Right kidney (tissue), 1 donor: ENCODE data around the gene RAB31.
A peak's percentile ranks its signal among the peaks of the same experiment; 100 is the strongest.

Source experiments
- DNase-seq: peaks from one replicate; pipeline ENCODE4 v3.0.0-alpha.2; 2016

RAB31 gene

DNA sequence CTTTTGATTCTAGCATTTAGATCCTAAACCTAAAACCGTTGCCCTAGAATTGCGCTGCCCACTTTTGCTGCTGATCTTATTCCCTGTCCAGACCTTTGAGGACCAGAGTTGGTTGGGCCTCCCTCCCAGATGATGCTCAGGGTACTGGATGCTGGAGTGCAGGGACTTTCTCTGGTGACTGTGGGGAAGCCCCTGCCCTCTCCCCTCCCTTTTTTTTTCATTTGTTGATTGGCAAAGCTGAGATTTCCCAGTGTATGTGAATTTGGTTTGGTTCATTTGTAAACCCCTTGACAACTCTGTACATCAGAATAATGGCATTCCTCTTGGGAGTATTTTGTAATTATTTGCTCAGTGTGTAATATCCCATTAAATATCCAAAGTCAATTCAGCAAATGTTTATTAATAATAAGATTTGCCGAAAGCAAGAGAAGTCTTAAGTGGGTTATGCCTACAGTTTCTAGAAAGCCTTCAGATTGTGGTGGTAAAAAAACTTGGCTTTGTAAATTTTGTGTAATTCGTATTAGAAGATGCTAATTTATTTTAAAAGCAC, 28.3 kb downstream of the RAB31 start:
- DNase-seq, result no peak

DNA sequence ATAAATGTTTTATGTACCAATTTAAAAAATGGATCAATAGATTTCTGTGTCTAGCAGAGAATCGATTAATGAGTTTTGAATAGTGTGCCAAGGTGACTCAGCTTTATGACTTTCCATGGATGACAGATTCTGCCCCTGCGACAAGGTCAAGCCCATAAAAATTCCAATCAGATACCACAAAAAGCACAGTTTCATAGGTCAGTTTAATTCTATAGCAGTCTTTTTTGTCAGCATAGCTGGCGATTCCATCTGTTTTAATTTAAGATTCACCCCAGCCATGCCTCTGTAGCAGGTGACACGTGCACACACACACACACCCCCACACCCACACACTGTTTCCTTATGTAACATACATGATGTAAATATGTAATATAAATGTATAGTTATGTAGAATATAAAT, 28.9 kb downstream of the RAB31 start:
- no peak for DNase-seq

DNA sequence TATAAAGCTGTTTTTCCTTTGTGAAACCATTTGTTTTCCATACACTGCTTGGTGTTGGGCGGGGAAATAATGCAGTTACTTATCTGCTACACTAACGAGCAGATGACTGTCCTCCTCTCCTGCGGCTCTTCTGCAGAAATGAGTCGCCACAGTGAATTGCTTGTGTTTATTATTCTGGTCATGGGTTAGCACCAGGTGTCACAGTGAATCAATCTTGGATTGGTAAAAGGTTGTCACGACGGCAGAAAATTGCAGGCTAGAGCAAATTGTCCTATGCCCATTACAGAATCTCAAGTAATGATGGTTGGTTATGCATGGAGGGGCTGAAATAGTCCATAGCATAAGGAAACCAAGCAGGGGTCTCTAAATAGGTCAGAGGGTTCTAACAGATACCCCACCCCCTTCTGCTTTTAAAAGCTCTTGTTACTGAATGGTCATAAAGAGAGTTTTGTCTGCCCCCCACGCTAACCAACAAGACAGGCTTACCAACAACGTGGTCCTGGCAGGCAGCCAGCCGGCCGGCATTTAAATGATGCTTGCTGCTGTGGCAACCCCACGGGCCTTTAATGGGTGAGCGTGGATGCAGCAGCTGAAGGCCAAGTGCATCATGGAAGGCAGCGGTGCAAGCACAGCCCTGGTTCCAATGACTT, 29.5 kb downstream of the RAB31 start:
- peak; percentile 47 for DNase-seq

DNA sequence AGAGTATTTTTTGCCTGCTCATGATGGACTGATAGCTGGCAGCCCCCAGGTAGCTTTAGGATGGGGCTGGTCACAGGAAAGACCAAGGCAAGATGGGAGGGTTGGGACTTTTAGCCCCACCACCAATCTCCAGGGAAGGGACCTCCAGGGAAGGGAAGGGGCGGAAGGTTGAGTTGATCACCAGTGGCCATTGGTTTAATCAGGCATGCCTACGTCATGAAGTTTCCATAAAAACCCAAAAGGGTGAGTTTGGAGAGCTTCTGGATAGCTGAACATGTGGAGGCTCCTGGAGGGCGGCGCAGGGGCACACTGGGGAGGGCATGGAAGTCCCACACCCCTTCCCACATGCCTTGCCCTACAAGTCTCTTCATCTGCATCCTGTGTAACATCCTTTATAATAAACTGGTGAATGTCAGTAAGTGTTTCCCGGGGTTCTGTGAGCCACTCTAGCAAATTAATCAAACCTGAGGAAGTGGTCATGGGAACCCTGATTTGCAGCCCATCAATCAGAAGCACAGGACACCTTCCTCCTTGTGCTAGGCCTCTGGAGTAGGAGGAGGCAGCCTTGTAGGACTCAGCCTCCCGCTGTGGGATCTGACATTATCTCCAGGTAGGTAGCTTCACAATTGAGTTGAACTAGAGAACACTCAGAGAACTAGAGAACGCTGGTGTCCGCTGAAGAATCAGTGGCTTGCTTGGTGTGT, 30.3 kb downstream of the RAB31 start:
- DNase-seq, result no peak

DNA sequence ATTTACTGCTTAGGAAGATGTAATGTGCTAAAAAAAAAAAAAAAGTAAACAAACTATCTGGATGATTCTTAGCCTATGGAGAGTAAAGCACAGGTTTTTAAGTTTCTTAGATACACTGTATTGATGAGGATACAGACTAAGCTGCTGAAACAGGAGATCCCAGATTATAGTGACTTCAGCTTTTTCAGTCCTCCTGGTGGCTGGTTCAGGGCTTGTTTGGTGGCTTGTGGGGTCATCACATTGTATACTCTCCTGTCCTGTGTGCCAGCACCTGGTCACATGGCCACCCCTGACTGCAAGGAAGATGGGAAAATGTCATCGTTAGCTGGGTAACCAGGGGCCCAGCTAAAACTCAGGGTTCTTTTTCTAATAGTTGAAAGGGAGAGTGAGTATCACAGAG, 31.4 kb downstream of the RAB31 start:
- DNase-seq, result no peak

DNA sequence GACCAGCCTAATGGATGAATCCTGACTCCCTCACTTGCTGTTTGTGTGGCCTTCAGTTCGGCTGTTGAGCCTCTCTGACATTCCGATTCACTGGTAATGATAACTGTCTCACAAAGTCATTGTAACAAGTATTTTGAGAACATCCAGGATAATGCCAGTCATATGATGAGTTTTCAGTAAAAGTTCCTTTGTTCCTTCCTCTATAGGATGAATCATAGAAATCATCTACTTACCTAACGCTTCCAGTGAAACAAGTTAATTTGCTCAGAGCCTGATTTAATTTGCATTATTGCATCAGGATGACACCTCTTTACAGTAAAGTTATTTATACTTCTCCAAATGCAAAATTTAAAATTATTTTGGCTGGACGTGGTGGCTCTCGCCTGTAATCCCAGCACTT, 32.0 kb downstream of the RAB31 start:
- DNase-seq, result no peak

DNA sequence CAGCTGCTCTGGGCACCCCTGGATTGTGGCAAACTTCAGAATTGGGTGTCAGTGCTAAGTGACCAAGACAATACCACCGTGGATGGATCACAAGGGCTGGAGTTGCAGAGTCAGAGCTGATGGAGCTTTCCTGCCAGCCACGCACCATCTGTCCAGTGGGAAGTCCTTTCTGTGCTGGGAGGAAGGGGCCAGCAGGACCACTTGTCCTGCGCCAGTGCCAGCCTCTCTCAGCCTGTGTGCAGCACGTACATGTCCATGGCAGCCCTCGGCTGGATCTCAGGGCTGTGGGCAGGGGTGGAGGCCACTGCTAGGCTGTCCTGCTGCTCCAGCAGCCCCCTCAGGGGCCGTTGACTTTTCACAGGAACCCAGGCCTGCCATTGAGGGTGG, 33.3 kb downstream of the RAB31 start:
- no peak for DNase-seq

DNA sequence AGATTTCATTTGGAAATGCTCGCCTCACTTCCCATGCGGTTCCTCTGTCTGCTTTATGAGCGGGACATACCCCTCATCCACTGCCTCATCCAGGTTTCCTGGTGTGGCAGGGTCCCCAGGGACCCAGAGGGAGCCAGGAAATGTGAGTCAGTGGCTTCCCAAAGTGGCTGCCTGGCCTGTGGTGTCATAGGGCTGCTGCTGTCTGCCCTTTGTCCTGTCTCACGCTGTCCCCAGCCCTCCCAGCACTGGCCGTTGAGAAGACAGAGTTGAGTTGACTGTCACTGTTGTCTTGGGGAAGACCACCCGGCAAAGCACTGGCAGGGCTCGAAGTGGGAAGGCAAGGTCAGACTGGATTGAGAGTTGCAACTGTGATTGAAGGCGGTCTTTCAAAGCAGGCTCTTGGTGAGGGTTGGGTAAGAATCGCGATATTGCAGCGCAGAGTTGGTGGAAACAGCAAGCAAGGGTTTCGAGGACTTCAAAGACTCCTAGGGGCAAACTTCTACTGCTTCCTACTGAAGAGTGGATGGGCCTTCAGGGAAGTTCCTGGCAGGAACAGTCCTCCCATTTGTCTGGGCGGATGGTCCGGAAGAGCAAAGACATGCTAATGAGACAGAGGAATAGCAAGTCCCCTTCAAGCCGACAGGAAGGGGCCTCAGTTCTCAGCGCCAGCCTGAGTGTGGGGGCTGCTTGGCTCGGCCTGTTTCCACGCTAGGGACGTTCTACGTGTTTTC, 33.9 kb downstream of the RAB31 start:
- DNase-seq, result peak; percentile 47

DNA sequence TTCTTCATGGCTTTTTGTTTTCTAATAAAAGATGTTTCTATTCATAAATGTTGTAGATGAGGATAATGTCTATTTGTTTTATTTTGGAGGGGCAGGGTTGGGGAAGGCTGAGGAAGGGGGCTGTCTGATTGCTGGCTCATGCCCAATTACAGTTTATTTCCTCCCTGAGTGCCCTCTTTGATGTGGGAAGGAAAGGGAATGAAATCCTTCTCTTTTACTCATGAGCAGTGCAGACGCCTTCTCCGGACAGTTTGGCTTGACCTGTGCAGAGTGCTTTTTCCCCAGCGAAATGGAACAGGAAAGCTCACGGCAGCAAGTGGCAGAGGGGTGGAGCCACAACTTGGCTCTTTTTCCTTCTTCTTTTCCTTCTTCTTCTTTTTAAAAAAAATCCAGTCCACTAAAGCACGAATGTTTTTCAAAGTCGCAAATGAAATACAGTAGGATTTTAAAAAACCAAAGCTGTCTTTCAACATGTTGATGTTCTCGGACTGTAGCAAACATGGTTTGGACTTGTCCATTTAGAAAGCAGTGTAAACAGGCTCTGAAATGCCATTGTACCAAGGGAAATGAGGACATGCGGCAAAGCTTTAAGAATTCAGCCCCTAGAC, 34.5 kb downstream of the RAB31 start:
- DNase-seq, result peak; percentile 51

DNA sequence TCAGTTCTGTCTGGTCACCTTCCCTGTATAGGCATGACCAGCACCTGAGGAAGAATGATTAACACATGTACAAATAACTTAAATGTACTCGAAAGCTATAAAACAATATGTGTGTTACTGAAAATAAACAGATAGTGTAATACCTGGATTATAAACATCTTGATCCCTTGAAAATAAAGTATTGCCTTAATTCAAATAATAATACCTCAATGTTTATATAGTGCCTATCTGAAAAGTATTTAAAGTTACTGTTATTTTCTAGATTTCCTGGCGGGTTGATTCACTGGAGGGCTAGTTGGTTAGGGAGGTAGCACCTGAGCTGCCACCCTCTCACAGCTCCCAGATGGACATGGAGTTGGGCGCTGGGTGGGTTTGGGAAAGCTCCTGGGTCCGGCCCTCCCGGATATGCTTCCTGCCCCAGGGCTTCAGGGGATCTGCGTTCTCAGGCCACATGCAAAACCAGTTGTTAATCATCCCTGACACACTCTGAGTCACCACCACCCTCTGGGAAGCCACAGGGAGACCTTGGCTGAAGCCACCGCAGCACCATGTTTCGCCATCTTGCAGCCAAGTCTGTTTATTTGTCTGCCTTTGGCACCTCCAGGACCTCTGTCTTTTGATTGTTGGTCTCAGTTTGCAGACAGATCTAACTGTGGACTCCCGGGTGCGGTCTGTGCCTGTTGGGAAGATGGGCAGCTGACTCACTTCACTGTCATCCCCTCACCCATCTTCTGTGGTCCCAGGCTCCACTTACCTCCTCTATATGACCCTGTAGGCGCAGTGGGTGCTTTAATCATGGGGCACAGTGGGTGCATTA, 35.3 kb downstream of the RAB31 start:
- no peak for DNase-seq

DNA sequence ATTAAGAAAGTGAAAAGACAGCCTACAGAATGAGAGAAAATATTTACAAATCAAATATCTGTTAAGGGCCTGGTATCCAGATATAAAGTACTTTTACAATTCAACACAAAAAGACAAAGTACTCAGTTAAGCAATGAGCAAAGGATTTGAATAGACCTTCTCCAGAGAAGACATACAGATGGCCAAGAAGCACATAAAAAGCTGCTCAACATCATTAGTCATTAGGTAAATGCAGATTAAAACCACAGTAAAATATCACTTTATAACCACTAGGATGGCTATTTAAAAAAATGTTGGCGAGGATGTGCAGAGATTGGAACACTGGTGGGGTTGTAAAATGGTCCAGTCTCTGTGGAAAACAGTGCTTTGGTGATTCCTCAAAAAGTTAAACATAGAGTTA, 38.9 kb downstream of the RAB31 start:
- DNase-seq, result no peak

DNA sequence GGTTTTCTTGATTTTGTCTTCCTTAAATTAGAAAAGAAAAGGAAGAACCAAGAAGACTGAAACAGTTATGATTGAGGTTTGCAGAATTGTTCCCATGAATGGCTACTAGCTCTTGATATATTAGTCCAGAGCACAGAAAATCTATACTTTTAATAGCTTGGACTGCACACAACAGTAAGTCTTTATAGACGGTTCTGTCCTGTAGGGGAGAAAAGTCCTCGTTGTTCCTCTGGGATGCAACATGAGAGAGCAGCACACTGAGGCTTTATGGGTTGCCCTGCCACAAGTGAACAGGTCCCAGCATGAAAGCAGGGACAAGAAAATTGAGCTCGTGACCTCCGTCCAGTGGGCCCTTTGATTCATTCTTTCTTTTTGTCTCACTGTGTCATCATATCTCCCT, 41.5 kb downstream of the RAB31 start:
- DNase-seq, result no peak

DNA sequence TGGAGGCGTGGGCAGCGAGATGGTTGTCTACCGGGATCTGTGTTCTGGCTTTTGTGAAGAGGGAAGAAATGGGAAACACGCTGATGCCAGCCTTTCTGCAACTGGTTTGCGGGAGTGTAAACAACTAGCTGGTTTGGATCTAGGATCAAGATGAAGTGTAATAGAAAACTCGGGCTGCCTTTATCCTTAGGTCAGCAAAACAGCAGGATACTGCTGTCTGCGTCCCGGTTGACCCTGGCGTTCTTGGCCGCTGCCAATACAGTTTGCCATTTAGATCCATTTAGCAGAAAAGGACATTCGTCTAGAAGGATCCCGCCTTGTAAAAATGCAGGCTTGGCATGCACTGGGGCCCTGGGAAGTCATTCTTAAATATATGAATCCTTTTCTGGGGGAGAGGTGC, 42.0 kb downstream of the RAB31 start:
- DNase-seq, result no peak

DNA sequence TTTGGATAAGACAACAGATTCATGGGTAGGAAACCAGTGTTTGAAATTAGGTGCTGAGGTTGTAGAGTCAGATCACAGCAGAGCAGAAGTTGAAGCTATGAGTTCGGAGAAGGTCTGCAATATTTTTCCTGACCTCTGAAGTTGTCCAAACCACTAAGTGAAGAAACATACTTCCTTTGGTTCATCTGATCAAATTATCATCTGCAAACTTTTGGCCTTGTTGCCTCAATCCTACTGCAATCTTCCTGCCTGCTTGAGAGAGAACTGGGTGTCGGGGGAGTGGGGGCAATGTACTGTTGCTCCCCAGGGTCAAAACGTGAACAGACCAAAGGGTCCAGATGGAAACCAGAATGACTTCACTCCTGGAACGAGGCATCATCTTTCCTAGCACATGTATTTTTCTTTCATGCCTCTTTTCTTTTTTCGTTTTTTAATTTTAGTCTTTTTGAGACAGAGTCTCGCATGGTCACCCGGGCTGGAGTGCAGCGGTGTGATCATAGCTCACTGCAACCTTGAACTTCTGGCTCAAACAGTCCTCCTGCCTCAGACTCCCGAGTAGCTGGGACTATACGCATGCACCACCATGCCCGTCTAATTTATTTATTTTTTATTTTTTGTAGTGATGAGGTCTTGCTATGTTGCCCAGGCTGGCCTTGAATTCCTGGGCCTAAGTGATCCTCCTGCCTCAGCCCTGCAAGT, 42.7 kb downstream of the RAB31 start:
- DNase-seq, result no peak

DNA sequence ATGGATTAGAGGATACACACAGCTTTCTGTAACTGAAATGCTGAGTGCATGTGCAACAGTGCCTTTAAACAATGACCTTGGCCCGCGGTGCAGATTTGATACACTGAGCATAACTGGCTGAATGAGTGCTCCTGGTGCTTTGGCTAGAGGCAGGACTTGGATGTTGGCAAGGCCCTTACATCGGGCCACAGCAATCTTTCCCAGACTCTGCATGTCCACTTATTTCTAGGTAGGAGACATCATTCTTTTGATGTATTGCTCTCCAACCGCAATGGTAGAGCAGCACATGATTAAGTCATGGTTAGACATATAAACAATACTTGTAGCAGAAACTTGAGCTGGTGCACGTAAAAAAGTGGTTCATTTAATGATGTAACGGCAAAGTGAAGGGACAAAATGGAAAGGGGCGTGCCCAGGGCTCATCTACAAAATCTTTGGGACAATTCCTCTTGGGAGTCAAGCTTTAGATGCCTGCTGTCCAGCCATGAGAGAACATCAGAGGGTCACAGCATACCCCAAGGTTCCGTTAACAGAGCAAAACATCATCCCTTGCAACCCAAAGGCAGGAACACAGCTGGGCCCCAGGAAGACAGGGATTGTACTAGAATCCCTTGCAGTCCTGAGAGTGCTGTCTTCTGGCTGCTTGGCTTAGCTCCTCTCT, 43.4 kb downstream of the RAB31 start:
- no peak for DNase-seq

DNA sequence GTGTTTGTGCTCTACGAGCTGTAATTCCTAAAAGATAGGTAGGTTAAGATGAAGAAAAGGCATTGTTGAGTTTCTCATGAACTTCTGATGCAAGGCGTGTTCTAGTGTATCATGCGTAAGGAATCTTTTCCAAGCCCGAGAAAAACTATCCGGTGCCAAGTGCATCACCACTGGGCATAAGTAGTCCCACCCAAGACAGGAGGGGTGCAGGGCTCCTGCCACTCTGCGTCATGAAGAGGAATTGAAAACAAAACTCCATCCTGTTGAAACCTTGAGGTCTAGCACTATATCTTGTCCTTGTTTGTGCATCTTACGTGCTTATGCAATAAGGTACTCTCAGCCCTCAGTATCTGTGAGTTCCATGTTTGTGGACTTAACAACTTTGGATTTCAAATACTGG, 45.7 kb downstream of the RAB31 start:
- no peak for DNase-seq

DNA sequence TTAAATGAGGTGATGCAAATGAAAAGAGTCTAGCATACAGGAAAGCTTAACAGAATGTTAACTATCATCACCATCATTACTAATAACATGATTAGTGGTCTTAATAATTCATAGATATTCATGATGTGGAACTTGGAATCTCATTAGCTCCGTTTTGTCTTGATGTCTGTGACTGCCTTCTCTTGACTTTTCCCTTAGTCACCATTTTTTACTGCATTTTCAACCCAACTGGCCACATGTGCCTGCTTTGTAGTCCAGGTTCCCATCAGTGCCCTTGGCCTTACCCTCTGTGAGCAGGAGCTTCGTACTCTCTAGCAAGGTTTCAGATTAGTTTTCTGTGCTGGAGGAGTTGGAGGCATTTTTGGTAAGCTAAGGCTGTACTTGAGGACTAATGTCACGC, 47.0 kb downstream of the RAB31 start:
- no peak for DNase-seq

DNA sequence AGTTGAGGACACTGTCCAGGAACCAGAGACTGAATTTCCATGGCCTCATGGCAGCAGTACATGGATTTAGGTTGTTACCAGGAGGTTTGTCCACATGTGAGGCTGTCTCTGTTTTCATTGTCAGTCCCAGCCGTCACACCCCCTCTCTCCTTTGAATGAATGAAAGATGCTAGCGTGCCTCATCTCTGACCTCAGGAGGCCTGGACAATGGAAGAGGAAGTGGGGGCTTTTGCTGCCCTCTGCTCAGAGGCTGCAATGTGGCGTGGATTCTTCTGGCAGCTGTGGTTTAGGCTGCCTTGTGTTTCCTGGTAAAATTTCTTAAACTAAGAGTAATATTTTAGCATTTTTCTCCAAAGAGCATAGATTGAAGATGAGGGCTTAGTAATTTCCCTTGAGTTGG, 47.5 kb downstream of the RAB31 start:
- DNase-seq, result no peak

DNA sequence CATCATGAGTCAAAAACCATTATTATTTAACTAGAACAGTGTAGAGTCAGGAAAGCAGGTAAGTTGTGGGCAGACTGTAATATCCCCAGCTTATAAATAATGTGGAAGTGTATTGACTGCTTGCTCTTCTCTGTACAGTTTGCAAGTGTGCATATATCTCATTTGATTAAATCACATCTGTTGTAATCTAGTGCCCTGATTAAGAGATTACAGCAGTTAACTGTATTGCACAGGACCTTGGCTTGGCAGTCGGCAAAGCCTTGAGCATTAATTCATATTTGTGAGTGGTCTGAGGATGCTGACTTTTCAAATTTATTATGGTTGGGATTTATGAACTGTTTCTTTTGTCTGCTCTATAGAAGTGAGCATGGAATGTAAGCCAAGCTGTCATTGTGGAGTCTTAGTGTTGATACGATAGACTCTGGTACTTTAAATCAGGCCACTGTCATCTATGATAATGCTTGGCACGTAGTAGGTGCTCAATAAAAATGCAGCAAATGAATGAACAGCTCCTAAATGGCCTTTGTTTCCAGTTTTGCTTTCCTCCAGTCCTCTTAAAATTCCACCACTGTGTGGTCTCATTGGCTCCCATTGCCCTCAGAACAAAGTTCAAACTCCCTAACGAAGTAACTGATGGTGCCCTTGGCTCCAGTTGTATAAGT, 48.3 kb downstream of the RAB31 start:
- DNase-seq, result no peak

DNA sequence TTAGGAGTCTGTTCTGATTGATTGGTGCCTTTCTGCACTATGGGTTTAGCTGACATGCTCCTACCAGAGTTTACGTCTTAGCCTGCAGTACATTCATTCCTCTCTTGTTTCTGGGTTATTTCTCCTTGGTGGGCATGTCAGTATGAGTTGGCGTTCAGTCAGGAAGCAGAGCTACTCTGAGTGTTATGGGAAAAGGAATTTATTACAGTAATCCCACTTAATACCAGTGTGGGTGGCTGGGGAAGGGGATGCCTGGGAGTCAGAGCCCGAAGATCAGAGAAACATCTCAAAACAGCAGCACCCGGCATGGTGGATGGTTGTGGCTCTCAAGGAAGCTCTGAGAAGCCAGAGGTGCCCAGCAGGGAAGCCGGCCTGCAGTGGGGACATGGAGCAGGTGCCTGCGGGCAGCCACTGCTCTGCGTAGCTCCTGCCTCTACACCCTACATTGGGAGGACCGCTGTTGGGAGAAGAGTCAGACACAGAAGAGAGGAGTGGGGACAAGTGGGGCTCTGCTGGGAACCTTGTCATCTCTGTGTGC, 48.9 kb downstream of the RAB31 start:
- no peak for DNase-seq
